NCI-H1105 (cell line): ENCODE measurements around the gene SOWAHA.
"Not testable (repeated sequence)": the region's sequence is repeated elsewhere in the genome, so short reads cannot be mapped to it uniquely, and the experiment has no call there.

Experiments
- DNase-seq: peaks from one replicate; lab custom pipeline; 2025; lab: John Stamatoyannopoulos, UW

Gene SOWAHA

DNA sequence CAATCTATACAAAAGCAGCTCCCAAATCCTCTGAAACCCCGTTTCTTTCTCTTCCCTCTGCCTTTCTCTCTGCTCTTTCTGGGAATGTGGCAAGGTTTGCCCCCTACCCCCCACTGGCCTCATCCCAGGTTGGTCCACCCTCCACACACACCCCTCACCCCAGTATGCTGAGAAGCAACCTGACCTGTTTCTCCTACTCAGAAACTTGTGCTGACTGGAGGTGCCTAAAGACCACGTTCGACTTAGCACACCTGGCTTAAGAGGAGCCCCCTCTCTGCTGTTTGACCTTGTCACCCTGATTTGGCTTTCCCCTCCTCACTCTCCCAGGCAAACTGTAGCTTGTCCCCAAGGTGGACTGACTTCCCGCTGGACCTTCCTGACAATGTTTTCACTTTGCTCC lies 35.0 kb upstream of the SOWAHA start:
- DNase-seq = no peak

DNA sequence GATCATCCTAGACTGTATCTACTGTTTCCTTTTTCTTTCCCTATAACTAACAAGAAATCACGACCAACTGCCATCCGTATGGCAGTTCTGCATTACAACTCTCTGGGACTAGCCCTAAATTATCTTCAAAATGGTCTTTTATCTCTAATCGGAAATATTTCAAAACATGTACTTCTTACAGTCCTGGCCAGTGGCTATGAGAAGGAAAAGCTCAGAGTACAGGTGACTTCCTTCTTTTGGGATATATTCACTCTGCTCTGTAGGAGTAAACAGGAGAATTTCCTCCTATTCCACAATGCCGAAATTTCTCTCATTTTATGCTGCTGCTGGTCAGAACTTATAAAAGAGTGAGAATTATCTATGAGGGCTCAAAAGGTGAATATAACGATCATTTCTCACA lies 34.2 kb upstream of the SOWAHA start:
- no peak for DNase-seq

DNA sequence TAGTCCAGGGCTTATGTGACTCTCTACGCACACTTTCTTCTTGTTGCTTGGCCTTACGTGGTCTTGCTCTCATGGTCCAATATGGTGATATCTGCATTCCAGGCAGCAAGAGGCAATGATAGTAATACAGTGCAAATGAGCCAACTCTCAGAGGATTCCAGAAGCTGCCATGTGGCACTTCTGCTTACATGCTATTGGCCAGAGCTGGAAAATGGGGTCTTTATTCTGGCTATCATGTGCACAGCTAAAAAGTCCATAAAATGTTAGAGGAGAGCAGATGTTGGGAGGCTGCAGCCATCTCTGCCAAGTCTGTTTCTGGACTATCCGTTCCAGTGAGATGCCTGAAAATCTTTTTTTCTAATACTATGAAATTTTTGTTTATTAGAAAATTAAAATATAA lies 33.1 kb upstream of the SOWAHA start:
- DNase-seq = no peak

DNA sequence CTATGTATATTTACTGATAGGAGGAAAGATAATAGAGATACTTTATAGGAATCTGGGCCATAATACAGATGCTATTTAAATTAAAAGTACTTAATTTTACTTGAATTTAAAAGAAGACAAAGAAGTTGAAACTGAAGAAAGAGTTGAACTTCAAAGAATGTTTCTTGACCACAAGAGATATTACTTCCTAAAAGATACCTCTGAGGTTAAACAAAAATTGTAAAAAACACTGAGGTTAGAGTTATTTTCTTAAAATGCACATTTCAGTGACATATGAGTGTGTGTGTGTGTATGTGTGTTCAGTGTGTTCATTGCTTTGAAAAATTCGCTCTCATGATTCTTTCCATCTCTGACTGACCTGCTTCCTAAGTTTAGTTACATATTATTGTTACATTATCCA lies 32.5 kb upstream of the SOWAHA start:
- DNase-seq = no peak

DNA sequence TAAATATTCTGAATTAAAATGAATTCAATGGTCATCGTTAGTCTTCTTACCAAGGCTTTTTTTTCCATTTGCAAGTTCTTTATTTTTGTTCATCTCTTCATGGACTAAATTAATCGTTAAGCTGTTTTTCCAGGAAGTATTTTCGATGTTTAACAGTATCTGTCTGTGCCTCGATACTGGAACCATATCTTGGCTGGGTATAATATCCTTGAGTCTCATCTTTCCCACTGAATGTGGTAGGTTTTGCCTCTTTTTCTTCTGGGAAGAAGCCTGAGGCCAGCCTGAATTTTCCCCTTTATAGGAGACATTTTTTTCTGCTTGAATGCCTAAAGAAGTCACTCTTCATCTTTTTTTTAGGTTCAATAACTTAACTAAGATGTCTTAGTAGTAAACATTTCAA lies 32.1 kb upstream of the SOWAHA start:
- DNase-seq = no peak

DNA sequence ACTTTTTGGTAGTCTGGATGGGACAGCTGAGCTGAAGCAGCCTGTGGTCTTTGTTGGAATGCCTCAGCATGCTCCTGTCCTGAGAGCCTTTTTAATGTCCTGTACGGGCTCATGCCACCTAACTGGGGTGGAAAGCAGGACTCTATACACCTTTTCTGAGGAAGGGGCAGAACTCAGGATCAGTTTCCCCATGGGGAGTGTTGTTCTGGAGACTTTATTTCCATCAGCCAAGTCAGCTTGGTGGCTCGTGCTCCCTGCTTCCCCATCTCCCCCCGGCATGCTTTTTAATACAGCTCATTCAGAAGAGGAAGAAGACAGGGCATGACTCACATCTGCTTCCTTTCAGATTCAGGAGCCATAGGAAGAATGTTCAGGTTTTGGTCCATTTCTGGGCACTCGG lies 31.0 kb upstream of the SOWAHA start:
- no peak for DNase-seq

DNA sequence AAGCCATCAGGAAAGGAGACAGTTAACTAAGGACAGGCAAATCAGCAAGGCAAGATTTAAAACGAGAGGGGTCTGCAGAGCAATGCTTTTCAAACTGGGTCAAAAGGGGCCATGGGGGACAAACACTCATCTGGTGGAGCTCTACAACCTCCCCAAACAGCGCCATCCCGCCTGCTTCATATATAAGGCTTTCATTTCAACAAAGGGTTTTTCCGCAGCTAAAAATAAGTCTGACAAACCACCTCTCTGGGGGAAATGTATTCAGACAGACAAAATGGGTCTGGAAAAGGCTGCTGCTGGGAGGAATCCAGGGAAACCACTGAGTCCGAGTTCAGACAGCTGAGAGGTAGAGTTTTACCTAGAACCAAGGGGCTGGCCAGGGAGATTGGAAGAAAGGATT lies 27.7 kb upstream of the SOWAHA start:
- no peak for DNase-seq

DNA sequence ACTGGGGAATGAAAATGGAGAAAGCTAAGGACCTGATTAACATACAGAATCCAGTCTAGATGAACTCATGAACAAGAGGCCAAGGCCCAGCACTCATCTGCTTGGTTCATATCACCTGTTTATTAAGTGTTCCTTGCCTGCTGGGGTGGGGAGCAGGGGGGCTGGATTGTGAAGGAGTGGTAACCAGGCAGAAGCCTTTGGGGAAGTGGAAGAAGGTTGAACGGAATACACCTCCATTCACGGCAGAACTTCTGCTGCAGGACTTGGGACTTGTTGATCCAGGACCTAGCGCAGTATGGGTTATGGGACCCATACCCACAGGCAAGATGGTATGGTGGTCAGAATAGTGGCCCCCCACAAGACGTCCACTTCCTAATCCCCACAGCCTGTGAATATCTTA lies 27.2 kb upstream of the SOWAHA start:
- no peak for DNase-seq

DNA sequence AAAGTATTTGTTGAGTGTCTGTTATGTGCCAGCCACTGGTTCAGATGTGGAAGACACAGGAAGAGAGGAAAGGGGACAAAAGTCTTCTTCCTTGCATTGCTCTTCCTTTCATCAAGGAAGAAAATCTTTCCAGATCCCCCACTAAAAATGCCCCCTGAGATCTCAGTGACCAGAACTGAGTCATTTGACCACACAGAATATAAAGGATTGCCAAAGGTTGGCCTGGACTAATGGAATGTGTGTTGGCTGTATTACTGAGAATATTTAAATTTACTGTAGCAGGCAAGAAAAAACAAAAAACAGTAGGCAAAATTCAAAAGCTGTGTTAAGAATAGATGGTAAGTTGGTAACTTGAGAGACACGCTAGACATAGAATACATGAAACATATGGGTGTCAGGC lies 26.0 kb upstream of the SOWAHA start:
- no peak for DNase-seq

DNA sequence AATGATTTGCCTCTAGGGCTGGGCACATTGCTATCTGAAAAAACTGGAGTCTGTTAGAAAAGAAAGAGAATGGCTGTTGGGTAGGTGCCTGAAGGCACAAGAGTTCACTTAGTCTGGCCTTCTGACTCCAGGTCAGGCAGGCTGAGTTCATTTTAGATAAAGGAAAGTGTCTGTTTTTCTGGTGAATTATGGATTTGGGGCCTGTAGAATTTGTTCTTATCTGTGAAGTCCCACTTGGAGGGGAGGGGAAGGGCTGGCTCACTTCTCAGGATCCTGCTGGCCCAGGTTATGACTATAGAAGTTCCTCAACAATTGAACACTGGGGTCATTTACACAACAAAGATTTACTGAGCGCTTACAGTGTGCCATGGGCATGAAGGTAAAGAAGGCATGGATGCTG lies 24.6 kb upstream of the SOWAHA start:
- DNase-seq = no peak

DNA sequence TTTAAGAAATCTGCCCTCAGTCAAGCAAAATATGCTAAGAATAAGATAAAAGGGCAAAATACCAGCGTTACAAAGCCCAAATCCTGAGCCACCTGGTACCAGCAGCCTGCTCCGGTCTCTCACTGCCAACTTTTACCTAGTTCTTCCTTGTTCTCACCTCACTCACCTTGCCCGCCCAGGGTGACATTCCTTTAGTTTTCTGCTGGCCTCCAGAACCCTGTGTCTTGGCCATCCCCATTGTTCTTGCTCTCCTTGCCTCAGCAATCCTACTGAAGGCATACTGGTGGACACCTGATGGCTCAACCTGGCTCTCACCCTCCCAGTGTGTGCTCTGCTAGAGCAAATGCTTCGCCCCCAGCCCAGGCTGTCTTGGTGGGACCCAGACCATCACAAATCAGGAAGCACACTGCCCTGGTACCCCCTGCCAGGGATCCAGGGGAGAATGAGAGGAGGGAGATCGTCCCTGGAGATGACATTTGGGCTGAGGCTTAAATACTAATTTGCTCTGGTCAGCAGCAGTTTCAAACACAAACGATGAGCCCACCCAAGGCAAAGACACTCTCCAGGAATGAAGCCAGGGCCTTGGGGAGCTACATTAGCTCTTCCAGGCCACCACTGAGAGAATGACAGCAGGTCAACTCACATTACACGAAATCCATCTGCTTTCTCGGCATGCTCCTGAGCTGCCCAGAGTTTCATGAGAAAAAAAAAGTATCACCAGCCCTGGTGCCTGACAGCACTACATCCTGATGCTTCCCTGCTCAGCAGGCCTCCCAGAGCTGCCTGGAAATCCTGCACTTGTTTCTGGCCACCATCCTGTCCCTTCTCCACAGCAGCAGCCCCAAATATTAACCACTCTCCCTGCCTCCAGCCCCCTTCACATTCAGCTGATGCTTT lies 23.9 kb upstream of the SOWAHA start:
- no peak for DNase-seq

DNA sequence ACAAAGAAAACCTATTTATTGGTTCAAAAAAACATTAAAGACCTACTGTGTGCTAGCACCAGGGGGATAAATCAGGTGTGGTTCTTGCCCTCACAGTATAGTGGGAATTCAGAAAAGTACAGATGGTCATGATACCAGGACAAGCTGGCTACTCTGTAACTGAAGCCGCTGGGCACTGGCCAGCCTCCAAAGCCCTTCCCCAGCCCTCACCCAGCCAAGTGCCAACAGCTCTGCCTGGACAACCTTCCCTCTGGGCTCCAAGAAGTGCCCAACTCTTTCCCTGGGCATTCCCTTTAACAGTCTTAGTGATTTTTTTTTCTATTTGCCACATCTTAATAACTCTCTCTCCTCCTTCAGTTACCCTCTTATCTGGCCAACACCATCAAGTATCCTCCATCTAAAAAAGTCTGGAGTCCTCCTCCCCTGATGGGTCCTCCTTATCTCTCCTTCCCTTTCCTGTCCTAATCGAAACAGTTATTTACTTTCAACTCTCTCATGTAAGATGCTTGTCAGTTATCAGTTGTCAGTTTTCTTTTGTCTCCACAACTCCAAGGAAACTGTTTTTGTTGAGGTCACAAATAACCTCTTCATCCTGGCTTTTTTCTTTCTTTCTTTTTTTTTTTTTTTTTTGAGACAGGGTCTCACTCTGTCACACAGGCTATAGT lies 22.8 kb upstream of the SOWAHA start:
- DNase-seq = no peak

DNA sequence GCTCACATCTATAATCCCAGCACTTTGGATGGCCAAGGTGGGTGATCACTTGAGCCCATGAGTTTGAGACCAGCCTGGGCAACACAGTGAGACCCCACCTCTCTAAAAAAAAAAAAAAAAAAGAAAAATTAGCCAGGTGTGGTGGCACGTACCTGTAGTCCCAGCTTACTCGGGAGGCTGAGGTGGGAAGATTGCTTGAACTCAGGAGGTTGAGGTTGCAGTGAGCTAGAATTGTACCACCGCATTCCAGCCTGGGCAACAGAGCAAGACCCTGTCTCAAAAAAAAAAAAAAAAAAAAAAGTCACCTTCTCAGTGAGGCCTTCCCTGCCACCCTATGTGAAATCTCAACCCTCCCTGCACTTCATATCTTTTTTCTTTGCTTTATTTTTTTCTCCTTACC lies 22.1 kb upstream of the SOWAHA start:
- DNase-seq = no peak

DNA sequence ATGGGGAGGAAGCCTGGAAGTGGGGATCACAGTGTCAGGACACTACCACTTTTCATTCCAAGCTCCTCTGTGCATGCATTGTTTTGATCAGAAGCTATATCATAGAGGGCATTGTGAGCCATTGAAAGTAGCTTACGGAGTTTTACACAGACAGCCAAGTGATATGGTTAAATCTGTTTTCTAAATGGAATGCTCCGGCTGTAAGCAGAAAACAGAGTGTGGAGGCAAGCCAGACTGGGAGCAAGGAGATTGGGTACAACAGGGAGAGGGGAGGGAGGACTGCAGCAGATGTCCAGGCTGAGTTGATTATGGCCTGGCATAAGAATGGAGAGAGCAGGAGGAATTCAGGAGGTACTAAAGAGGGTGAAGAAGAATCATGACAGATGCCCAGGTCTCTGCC lies 15.5 kb upstream of the SOWAHA start:
- no peak for DNase-seq

DNA sequence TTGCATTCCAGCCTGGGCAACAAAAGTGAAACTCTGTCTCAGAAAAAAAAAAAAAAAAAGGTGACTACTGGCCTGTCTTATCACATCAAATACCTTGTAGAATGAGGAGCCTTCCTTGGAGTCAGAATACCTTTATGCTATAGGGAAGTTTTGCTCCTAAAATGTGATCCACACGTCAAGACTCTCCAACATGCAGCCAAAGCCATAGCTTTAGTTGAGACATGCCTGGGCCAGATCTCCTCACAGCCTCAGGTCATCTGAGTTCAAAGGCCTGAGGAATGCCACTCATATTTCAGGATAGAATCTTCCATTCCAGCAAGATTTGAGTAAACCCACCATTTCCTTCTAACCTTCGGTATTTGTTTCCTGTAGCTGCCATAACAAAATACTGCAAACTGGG lies 13.7 kb upstream of the SOWAHA start:
- no peak for DNase-seq

DNA sequence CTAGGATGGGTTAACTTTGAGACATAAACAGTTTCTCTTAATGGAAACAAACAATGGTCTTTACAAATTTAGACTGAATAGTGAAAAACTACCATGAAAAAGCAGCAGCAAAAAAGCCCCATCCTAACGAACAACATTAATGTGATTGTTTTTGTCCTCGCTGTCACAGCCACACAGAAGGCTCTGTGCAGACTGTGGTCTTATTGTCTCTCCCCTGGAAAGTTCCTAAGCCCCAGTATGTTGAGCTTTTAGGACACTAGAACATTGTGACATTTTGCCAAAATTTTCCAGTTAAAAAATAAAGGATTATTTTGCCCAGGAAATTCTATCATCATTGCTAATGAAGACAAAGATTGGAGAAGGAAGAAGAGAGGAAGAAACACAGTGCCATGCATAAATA lies 12.6 kb upstream of the SOWAHA start:
- DNase-seq = no peak

DNA sequence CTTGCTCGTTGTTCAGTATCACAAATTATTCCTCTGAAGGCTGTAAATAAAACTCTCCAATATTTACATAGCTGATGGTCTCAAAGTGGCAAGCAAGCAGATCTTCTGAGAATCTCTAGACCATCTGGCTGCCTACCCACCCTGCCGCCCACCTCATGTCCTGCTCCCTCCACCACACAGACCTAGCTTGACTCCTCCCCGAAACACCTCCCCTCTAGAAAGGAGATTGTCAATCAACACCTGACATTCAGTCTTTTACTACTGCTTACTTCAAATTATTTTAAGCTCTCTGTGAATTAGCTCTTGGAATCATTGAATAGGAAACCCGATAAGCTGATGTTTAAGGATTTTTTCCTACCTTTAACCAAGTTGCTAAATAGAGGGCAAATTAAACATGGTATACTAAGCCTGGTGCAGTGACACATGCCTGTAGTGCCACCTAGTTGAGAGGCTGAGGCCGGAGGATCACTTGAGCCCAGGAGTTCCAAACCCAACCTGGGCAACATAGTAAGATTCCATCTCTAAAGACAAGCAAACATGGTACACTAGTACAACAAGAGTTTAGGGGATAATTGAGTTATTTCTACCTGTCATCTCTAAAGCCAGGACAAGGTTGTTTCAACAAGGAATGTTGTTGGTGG lies 10.9 kb upstream of the SOWAHA start:
- DNase-seq = no peak

DNA sequence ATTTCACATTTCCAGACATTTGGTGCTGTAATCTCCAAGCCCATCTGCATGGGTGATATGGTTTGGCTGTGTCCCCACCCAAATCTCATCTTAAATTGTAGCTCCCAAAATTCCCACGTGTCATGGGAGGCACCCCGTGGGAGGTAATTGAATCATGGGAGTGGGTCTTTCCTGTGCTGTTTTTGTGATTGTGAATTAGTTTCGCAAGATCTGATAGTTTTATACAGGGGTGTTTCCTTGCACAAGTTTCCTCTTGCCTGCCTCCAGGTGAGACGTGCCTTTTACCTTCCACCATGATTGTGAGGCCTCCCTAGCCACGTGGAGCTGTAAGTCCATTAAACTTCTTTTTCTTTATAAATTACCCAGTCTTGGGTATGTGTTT lies 10.4 kb upstream of the SOWAHA start:
- DNase-seq = not testable (repeated sequence)

DNA sequence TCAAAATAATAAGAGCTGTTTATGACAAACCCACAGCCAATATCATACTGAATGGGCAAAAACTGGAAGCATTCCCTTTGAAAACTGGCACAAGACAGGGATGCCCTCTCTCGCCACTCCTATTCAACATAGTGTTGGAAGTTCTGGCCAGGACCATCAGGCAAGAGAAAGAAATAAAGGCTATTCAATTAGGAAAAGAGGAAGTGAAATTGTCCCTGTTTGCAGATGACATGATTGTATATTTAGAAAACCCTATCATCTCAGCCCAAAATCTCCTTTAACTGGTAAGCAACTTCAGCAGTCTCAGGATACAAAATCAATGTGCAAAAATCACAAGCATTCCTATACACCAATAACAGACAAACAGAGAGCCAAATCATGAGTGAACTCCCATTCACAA lies 8.9 kb upstream of the SOWAHA start:
- not testable (repeated sequence) for DNase-seq

DNA sequence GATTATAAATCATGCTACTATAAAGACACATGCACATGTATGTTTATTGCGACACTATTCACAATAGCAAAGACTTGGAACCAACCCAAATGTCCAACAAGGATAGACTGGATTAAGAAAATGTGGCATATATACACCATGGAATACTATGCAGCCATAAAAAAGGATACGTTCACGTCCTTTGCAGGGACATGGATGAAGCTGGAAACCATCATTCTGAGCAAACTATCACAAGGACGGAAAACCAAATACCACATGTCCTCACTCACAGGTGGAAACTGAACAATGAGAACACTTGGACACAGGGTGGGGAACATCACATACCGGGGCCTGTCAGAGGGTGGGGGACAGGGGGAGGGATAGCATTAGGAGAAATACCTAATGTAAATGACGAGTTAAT lies 7.2 kb upstream of the SOWAHA start:
- DNase-seq = not testable (repeated sequence)

DNA sequence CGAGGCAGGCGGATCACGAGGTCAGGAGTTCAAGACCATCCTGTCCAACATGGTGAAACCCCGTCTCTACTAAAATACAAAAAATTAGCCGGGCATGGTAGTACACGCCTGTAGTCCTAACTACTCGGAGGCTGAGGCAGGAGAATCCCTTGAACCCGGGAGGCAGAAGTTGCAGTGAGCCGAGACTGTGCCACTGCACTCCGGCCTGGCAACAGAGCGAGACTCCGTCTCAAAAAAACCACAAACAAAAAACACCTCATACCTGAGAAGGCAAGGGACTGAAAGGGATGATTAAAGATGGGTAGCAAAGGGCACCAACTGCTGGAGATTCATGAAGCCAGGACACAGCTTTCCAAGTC lies 6.3 kb upstream of the SOWAHA start:
- DNase-seq = not testable (repeated sequence)

DNA sequence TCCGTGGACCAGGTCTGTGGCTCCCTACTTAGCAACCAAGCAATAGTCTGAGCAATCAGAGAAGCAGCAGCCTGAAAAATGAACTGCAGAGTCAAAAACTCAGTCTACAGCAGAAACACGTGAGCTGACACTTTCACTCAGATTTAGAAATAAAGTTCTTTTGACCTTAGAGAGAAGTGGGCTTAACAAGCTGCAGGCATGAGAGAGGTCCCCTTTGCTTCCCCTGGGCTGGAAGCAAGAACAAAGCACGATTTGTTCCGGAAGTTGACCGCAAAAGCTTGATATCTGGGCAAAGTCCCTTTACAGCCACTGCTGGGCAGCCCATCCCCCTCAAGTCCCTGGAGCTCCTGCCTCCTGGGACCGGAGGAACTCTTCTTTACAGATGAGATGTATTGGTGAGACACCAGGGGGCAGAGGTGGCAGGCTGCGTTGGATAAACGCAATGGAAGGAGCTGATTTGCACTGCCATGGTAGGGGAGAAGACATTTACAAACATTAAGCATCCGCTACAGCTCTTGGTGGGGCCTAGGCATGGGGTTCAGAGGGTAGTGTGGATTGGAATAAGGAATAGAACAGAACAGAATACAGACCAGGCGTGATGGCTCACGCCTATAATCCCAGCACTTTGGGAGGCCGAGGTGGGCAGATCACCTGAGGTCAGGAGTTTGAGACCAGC lies 5.8 kb upstream of the SOWAHA start:
- no peak for DNase-seq

DNA sequence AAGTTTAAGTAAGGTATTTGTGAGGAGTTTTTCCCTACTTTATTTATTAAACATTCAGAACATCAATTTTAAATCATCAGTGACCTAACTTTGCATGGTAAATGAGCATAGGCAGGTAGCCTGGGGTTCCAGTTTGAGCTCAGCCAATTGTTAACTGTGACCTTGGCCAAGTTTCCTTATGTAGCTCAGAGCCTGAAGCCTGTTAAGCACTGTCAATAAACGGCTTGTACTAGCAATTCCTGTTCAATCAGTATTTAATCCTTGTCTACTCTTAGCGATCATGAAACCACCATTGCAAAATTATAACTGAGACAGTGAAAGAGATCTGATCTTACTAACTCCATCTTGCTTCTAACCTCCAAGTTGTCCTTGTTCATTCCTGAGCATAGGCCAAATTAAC lies 4.7 kb upstream of the SOWAHA start:
- DNase-seq = no peak
